Measurements from ENCODE around the gene RAPGEF1.

DNA sequence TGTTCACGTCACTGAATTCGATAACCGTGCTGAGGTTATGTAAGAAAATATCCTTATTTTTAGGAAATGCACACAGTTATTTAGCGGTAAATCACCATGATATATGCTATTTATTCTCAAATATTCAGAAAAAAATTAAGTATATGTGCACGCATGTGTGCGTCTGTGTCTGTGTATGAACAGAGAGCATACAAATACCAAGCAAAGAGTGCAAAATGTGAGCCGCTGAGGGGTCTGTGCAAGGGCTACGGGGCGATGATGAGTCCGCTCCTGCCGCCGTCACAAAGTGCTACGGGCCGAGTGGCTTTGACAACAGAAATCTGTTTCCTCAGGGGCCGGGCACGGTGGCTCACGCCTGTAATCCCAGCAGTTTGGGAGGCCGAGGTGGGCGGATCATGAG lies 201.9 kb downstream of the RAPGEF1 start:
- TF ChIP-seq CTCF (conservative IDR thresholded peaks at IDR 0.05; ENCODE audit: low read length) (no peak), EZH2phosphoT487 (IDR thresholded peaks at IDR 0.05; ENCODE audit: borderline replicate concordance, low read depth, low read length) (no peak)
